K562 (cell line): ENCODE data around the gene YPEL1. TPM values are rescaled to one million over a fixed set of nuclear protein-coding genes. Genes with fewer than 3 reads are reported as not detected.

ENCODE experiments used
- CHD4 ChIP-seq: fragments of 200-600 bp; sonication (generic); IDR thresholded peaks from 3 replicates; pipeline ENCODE4 v1.6.1; 2012; ENCODE audit warnings: low read depth, mild to moderate bottlenecking, mixed read lengths, low read length, inconsistent platforms; ENCODE audit not compliant: insufficient read depth, insufficient replicate concordance, poor library complexity, severe bottlenecking
- CREB1 ChIP-seq, 2 experiments: sonication (generic) in 1 of 2; formaldehyde crosslinking in 1 of 2; IDR thresholded peaks; 2 replicates each; pipeline versions ENCODE4 v1.6.1 to v1.8.0; 2012 to 2022; ENCODE audit warnings: inconsistent platforms in 1 of 2, mild to moderate bottlenecking in 1 of 2, missing genetic modification reagents in 1 of 2, moderate library complexity in 1 of 2
- GTF2F1 ChIP-seq: IDR thresholded peaks from 2 replicates; pipeline ENCODE4 v1.6.1; 2011; ENCODE audit warnings: low read depth, low read length, improper control_type of control experiment
- HCFC1 ChIP-seq: IDR thresholded peaks from 2 replicates; pipeline ENCODE4 v1.6.1; 2012; ENCODE audit warnings: low read depth, low read length, improper control_type of control experiment
- HDAC8 ChIP-seq: fragments of 450-650 bp; IDR thresholded peaks from 2 replicates; pipeline ENCODE4 v1.6.1; 2016; ENCODE audit warnings: mild to moderate bottlenecking, missing genetic modification characterization, moderate library complexity, missing compliant biosample characterization
- KDM5B ChIP-seq: fragments of 200-600 bp; sonication (generic); IDR thresholded peaks from 2 replicates; pipeline ENCODE4 v1.6.1; 2012; ENCODE audit warnings: low read depth, mild to moderate bottlenecking, moderate library complexity, low read length, control low read depth, inconsistent platforms; ENCODE audit not compliant: insufficient replicate concordance
- POLR2AphosphoS2 ChIP-seq: IDR thresholded peaks from 2 replicates; pipeline ENCODE4 v1.6.1; 2012; ENCODE audit warnings: low read length, improper control_type of control experiment
- RREB1 ChIP-seq: fragments of 250-450 bp; sonication (Bioruptor Pico); IDR thresholded peaks from 2 replicates; pipeline ENCODE4 v1.4.0; 2020
- SIN3A ChIP-seq, 2 experiments: fragments of 150-350 bp in 1 of 2; IDR thresholded peaks; 2 replicates each; pipeline ENCODE4 v1.6.1; 2011 to 2016; ENCODE audit warnings: borderline replicate concordance in 2 of 2, low read depth in 2 of 2, low read length in 2 of 2, mild to moderate bottlenecking in 2 of 2, moderate library complexity in 2 of 2; ENCODE audit not compliant: control insufficient read depth in 1 of 2
- SMC3 ChIP-seq: conservative IDR thresholded peaks from 2 replicates; pipeline ENCODE4 v1.6.1; 2011; ENCODE audit warnings: low read depth, low read length, improper control_type of control experiment; ENCODE audit not compliant: insufficient read depth
- TAF15 ChIP-seq: fragments of 200-400 bp; formaldehyde crosslinking; IDR thresholded peaks from 2 replicates; pipeline ENCODE4 v1.6.1; 2017; ENCODE audit warnings: mild to moderate bottlenecking, low read depth, low read length, moderate library complexity
- YY1 ChIP-seq, 3 experiments: IDR thresholded peaks; 2 replicates each; pipeline ENCODE4 v1.6.1; 2011; ENCODE audit warnings: low read length in 2 of 3, mild to moderate bottlenecking in 2 of 3, moderate library complexity in 2 of 3, borderline replicate concordance in 1 of 3, control low read depth in 1 of 3, low read depth in 1 of 3; ENCODE audit not compliant: insufficient read depth in 3 of 3, insufficient replicate concordance in 2 of 3, control insufficient read depth in 1 of 3, insufficient read length in 1 of 3; ENCODE audit errors: extremely low read depth in 1 of 3
- ZBTB17 ChIP-seq: fragments of 450-650 bp; formaldehyde crosslinking; IDR thresholded peaks from 2 replicates; pipeline ENCODE4 v1.4.0; 2020; ENCODE audit warnings: mild to moderate bottlenecking
- ZNF408 ChIP-seq: fragments of 250-450 bp; sonication (Bioruptor Pico); IDR thresholded peaks from 2 replicates; pipeline ENCODE4 v1.4.0; 2020; ENCODE audit warnings: low read depth, mild to moderate bottlenecking, moderate library complexity
- ZNF583 ChIP-seq: fragments of 250-450 bp; sonication (Bioruptor Pico); IDR thresholded peaks from 2 replicates; pipeline ENCODE4 v1.4.0; 2020
- polyA plus RNA-seq, 8 experiments: library from polyadenylated mRNA; depleted of rRNA in 4 of 8; stranded (reverse) in 5 of 8; unstranded in 3 of 8; fragments of >200 nt; fragmentation: Nextera tagmentation in 2 of 8; fragmentation: Illumina TruSeq in 1 of 8; extraction: Ambion mirVana in 2 of 8; extraction: Trizol in 1 of 8; gene quantifications; 2 replicates each; pipeline versions ENCODE4 v1.2.1 to v1.2.3, GENCODE V29; 2011 to 2014; ENCODE audit warnings: inconsistent platforms in 1 of 8, missing spikeins in 1 of 8
- total RNA-seq, 7 experiments: library from RNA; depleted of rRNA in 6 of 7; stranded (reverse); fragments of >200 nt in 6 of 7; fragmentation: Illumina TruSeq in 2 of 7; extraction: Trizol in 2 of 7; gene quantifications; 2 replicates each; pipeline versions ENCODE4 v1.2.1 to v1.2.3, GENCODE V29; 2011 to 2021; ENCODE audit warnings: low replicate concordance in 1 of 7
- TF ChIP-seq, protein P1 (sequence below): sonication (generic); formaldehyde crosslinking; IDR thresholded peaks from 2 replicates; pipeline ENCODE4 v1.5.0; 2020; ENCODE audit warnings: missing genetic modification reagents

Gene YPEL1
- total and polyA plus RNA-seq, 9 of the 15 experiments (the other 6 are each of a cell fraction or from before 2014, with no cell fraction given), result 0.07 to 2.2 (median 0.46) TPM

DNA sequence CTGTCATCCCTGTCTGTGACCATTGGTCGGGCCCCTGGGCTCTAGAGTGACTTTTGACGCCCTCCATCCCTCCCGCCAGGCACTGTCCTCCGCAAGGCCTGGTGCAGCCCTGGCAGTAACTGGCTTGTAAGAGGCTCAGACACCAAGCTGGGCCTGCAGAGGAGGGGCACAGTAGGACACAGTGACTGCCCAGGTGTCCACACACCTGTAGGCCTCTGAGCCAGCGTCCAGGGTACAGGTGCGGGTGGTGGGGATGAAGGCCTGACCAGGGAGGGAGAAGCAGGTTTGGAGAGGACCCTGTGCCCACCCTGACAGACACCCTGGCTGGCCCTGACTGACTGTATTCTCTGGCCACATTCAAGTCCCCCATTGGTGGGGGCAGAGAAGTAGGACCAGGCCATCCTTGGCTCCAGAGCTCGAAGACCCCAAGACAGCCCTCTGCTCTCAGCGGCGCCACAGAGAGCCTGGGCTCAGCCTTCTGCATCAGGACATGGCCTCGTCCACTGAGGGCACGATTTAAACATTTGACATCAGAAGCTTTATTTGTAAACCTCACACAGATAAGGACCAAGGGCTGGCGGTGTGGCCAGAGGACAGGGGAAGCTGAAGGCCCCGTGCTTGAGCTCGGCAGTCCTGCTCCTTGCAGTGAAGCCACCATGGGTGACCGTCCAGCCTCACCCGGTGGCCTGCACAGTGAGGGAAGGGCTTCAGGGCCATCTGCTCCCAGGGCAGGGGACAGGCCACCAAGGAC lies 38.4 kb downstream of the YPEL1 start (continued):
- TF ChIP-seq SMC3 (0 out of 2 replicates have a peak, but pooled peaks have one; percentile 10), CREB1 (IDR thresholded peaks at IDR 0.05) (0 out of 2 replicates have a peak, but pooled peaks have one; percentile 26), CREB1 (CRISPR knock-in tag; IDR thresholded peaks at IDR 0.05) (no peak), SIN3A (IDR thresholded peaks at IDR 0.05; ENCODE audit: borderline replicate concordance in 2 of 2, control insufficient read depth in 1 of 2, low read depth in 2 of 2, low read length in 2 of 2) (0 out of 4 replicates have a peak, but pooled peaks of 1 of the 2 experiments have one; percentile 28), RREB1 (CRISPR knock-in tag) (0 out of 2 replicates have a peak, but pooled peaks have one; percentile 84), TAF15 (peak; percentile 76; the same call in 1 of the 2 replicates), GTF2F1 (0 out of 2 replicates have a peak, but pooled peaks have one; percentile 37), CHD4 (no peak), HCFC1 (peak; percentile 13; the same call in 1 of the 2 replicates), ZBTB17 (CRISPR knock-in tag) (peak; percentile 45; the same call in 1 of the 2 replicates), POLR2AphosphoS2 (peak; percentile 31; the same call in 1 of the 2 replicates), YY1 (IDR thresholded peaks at IDR 0.05; ENCODE audit: borderline replicate concordance in 1 of 3, control insufficient read depth in 1 of 3, extremely low read depth in 1 of 3, insufficient read depth in 3 of 3, insufficient read length in 1 of 3, insufficient replicate concordance in 2 of 3, low read depth in 1 of 3, low read length in 2 of 3) (peak in 1 of 3 experiments; percentile 4), HDAC8 (tag) (peak; percentile 14; the same call in 1 of the 2 replicates), ZNF583 (peak; percentile 76; the same call in 1 of the 2 replicates), ZNF408 (CRISPR knock-in tag) (peak; percentile 70; the same call in 1 of the 2 replicates), KDM5B (peak; percentile 26)
- TF ChIP-seq, protein P1, sequence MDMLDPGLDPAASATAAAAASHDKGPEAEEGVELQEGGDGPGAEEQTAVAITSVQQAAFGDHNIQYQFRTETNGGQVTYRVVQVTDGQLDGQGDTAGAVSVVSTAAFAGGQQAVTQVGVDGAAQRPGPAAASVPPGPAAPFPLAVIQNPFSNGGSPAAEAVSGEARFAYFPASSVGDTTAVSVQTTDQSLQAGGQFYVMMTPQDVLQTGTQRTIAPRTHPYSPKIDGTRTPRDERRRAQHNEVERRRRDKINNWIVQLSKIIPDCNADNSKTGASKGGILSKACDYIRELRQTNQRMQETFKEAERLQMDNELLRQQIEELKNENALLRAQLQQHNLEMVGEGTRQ (CRISPR knock-in tag), result no peak
